H9 (cell line): Measurements from ENCODE around the gene ZNF488. TPM values are rescaled to one million over a fixed set of nuclear protein-coding genes. Genes with fewer than 3 reads are reported as not detected.

Experiments used
- DNase-seq: peaks from one replicate; pipeline ENCODE4 v3.0.0-alpha.2; 2017
- H2AFZ ChIP-seq: one replicate; pipeline ENCODE4 v1.6.1; 2013; ENCODE audit warnings: mild to moderate bottlenecking, low read length, control low read depth, moderate library complexity
- H2AK5ac ChIP-seq: 2 replicates; pipeline ENCODE4 v1.6.1; 2013; ENCODE audit warnings: low read length, control low read depth, mixed read lengths; ENCODE audit not compliant: insufficient read length
- H2BK120ac ChIP-seq: one replicate; pipeline ENCODE4 v1.6.1; 2013; ENCODE audit warnings: low read depth, mild to moderate bottlenecking, low read length, control low read depth, inconsistent platforms; ENCODE audit not compliant: poor library complexity, severe bottlenecking
- H2BK12ac ChIP-seq: 2 replicates; pipeline ENCODE4 v1.6.1; 2013; ENCODE audit warnings: low read length, control low read depth, mixed read lengths, low read depth; ENCODE audit not compliant: insufficient read length
- H2BK15ac ChIP-seq: 2 replicates; pipeline ENCODE4 v1.6.1; 2013; ENCODE audit warnings: low read depth, low read length, control low read depth
- H2BK20ac ChIP-seq: one replicate; pipeline ENCODE4 v1.6.1; 2013; ENCODE audit warnings: low read depth, mild to moderate bottlenecking, low read length, control low read depth, inconsistent platforms; ENCODE audit not compliant: poor library complexity, severe bottlenecking
- H2BK5ac ChIP-seq: 2 replicates; pipeline ENCODE4 v1.6.1; 2013; ENCODE audit warnings: low read length, control low read depth, mixed read lengths; ENCODE audit not compliant: insufficient read length
- H3K14ac ChIP-seq: 2 replicates; pipeline ENCODE4 v1.6.1; 2013; ENCODE audit warnings: low read length, control low read depth; ENCODE audit not compliant: insufficient read depth
- H3K18ac ChIP-seq: 2 replicates; pipeline ENCODE4 v1.6.1; 2013; ENCODE audit warnings: low read depth, mild to moderate bottlenecking, mixed read lengths, low read length, control low read depth; ENCODE audit not compliant: insufficient read length
- H3K23ac ChIP-seq: 2 replicates; pipeline ENCODE4 v1.6.1; 2013; ENCODE audit warnings: low read length, control low read depth, mixed read lengths, low read depth; ENCODE audit not compliant: insufficient read length
- H3K23me2 ChIP-seq: 2 replicates; pipeline ENCODE4 v1.6.1; 2013; ENCODE audit warnings: low read depth, mild to moderate bottlenecking, mixed read lengths, low read length, control low read depth; ENCODE audit not compliant: insufficient read length, poor library complexity, severe bottlenecking
- H3K27ac ChIP-seq: 2 replicates; pipeline ENCODE4 v1.5.1; 2013; ENCODE audit warnings: low read length, control low read depth, mixed read lengths, low read depth; ENCODE audit not compliant: insufficient read length
- H3K27me3 ChIP-seq: 2 replicates; pipeline ENCODE4 v1.6.1; 2013; ENCODE audit warnings: low read length, control low read depth, inconsistent platforms; ENCODE audit not compliant: insufficient read depth
- H3K4ac ChIP-seq: 2 replicates; pipeline ENCODE4 v1.6.1; 2013; ENCODE audit warnings: low read depth, mild to moderate bottlenecking, control low read depth, inconsistent platforms, low read length, moderate library complexity
- H3K4me1 ChIP-seq: 2 replicates; pipeline ENCODE4 v1.6.1; 2013; ENCODE audit warnings: low read length, control low read depth, inconsistent platforms; ENCODE audit not compliant: insufficient read depth
- H3K4me2 ChIP-seq: 2 replicates; pipeline ENCODE4 v1.6.1; 2013; ENCODE audit warnings: low read length, control low read depth, mixed read lengths; ENCODE audit not compliant: insufficient read length, insufficient read depth
- H3K56ac ChIP-seq: 2 replicates; pipeline ENCODE4 v1.6.1; 2013; ENCODE audit warnings: low read depth, mild to moderate bottlenecking, mixed read lengths, low read length, control low read depth; ENCODE audit not compliant: insufficient read length
- H3K79me1 ChIP-seq: 2 replicates; pipeline ENCODE4 v1.6.1; 2013; ENCODE audit warnings: low read depth, mild to moderate bottlenecking, moderate library complexity, low read length, control low read depth, inconsistent platforms; ENCODE audit not compliant: insufficient read depth, poor library complexity, severe bottlenecking
- H3K79me2 ChIP-seq: 2 replicates; pipeline ENCODE4 v1.6.1; 2013; ENCODE audit warnings: low read length, control low read depth, inconsistent platforms; ENCODE audit not compliant: insufficient read depth
- H3K9ac ChIP-seq: 2 replicates; pipeline ENCODE4 v1.6.1; 2013; ENCODE audit warnings: low read length, control low read depth, mixed read lengths; ENCODE audit not compliant: insufficient read length; ENCODE audit errors: extremely low read depth
- H3K9me3 ChIP-seq: one replicate; pipeline ENCODE4 v1.6.1; 2013; ENCODE audit warnings: low read depth, low read length, inconsistent platforms; ENCODE audit not compliant: control insufficient read depth
- H3T11ph ChIP-seq: one replicate; pipeline ENCODE4 v1.6.1; 2013; ENCODE audit warnings: mild to moderate bottlenecking, low read length, control low read depth, inconsistent platforms
- H4K20me1 ChIP-seq: one replicate; pipeline ENCODE4 v1.6.1; 2013; ENCODE audit not compliant: control insufficient read depth, insufficient read length, insufficient read depth
- H4K5ac ChIP-seq: 2 replicates; pipeline ENCODE4 v1.6.1; 2013; ENCODE audit warnings: low read depth, mild to moderate bottlenecking, mixed read lengths, low read length, control low read depth; ENCODE audit not compliant: insufficient read length
- H4K8ac ChIP-seq: replicated peaks from 2 replicates; pipeline ENCODE4 v1.6.1; 2013; ENCODE audit warnings: low read length, control low read depth, mixed read lengths, low read depth; ENCODE audit not compliant: insufficient read length
- H4K91ac ChIP-seq: 2 replicates; pipeline ENCODE4 v1.6.1; 2013; ENCODE audit warnings: low read depth, mild to moderate bottlenecking, moderate library complexity, mixed read lengths, low read length, control low read depth; ENCODE audit not compliant: insufficient read length
- H3K27ac Mint-ChIP-seq, 3 experiments: 2 replicates in 2 of 3; 3 replicates in 1 of 3; pipeline ENCODE4 v1.8.0; 2020 to 2021; ENCODE audit warnings: mixed read lengths in 3 of 3, mild to moderate bottlenecking in 1 of 3, moderate library complexity in 1 of 3
- H3K27me3 Mint-ChIP-seq: 2 replicates; pipeline ENCODE4 v1.8.0; 2021; ENCODE audit warnings: low read depth, mild to moderate bottlenecking, moderate library complexity, mixed read lengths
- H3K36me3 Mint-ChIP-seq, 3 experiments: 2 replicates in 2 of 3; 3 replicates in 1 of 3; pipeline ENCODE4 v1.8.0; 2020 to 2021; ENCODE audit warnings: low read depth in 3 of 3, mixed read lengths in 3 of 3; ENCODE audit not compliant: insufficient read depth in 1 of 3
- H3K4me1 Mint-ChIP-seq, 2 experiments: 2 replicates each; pipeline ENCODE4 v1.8.0; 2020; ENCODE audit warnings: mixed read lengths in 2 of 2
- H3K4me3 Mint-ChIP-seq, 2 experiments: 2 replicates in 1 of 2; 3 replicates in 1 of 2; pipeline ENCODE4 v1.8.0; 2020 to 2021; ENCODE audit warnings: mild to moderate bottlenecking in 2 of 2, mixed read lengths in 2 of 2, moderate library complexity in 1 of 2
- H3K9me3 Mint-ChIP-seq, 2 experiments: 2 replicates in 1 of 2; 3 replicates in 1 of 2; pipeline ENCODE4 v1.8.0; 2020; ENCODE audit warnings: mild to moderate bottlenecking in 2 of 2, mixed read lengths in 2 of 2, moderate library complexity in 1 of 2
- WGBS: extraction: QIAGEN DNeasy Blood & Tissue Kit; methylation state at CpG from one replicate; pipeline ENCODE4 v1.1.7; 2013; ENCODE audit warnings: missing lambda C conversion rate, low lambda C conversion rate, mixed read lengths; ENCODE audit not compliant: insufficient read length; ENCODE audit errors: extremely low coverage; 5-methylcytosine and 5-hydroxymethylcytosine counted together
- total RNA-seq: library from RNA; stranded (reverse); gene quantifications from 2 replicates; pipeline ENCODE4 v1.2.1, GENCODE V29; 2021
- TF ChIP-seq, protein P1 (sequence below): fragments of 200-600 bp; sonication (generic); conservative IDR thresholded peaks from 3 replicates; pipeline ENCODE4 v1.8.0; 2021; ENCODE audit warnings: antibody characterized with exemption, mild to moderate bottlenecking

Gene ZNF488
- total RNA-seq, 1 experiment from 2014 or later = 2.9 TPM

DNA sequence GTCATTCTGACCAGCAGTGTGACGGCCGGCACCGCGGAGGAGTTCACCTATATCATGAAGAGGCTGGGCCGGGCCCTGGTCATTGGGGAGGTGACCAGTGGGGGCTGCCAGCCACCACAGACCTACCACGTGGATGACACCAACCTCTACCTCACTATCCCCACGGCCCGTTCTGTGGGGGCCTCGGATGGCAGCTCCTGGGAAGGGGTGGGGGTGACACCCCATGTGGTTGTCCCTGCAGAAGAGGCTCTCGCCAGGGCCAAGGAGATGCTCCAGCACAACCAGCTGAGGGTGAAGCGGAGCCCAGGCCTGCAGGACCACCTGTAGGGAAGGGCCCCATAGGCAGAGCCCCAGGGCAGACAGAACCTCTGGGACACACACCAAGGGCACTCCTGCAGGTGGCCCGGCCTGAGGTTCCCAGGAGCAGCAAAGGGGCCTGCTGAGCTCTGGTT, 26.9 kb downstream of the ZNF488 start:
- H4K91ac ChIP-seq = no peak overlapping the region
- H4K5ac ChIP-seq = no peak overlapping the region
- H3K4me1 Mint-ChIP-seq = peaks cover 5 to 10% of the 10 kb centered on the region in 2 experiments; a peak in 3 of 4 replicates
- H2BK12ac ChIP-seq = no peak overlapping the region
- H3K27ac ChIP-seq = no peak overlapping the region
- H3K9me3 ChIP-seq = no peaks in the 10 kb centered on the region
- no peak for DNase-seq
- TF ChIP-seq, protein P1, sequence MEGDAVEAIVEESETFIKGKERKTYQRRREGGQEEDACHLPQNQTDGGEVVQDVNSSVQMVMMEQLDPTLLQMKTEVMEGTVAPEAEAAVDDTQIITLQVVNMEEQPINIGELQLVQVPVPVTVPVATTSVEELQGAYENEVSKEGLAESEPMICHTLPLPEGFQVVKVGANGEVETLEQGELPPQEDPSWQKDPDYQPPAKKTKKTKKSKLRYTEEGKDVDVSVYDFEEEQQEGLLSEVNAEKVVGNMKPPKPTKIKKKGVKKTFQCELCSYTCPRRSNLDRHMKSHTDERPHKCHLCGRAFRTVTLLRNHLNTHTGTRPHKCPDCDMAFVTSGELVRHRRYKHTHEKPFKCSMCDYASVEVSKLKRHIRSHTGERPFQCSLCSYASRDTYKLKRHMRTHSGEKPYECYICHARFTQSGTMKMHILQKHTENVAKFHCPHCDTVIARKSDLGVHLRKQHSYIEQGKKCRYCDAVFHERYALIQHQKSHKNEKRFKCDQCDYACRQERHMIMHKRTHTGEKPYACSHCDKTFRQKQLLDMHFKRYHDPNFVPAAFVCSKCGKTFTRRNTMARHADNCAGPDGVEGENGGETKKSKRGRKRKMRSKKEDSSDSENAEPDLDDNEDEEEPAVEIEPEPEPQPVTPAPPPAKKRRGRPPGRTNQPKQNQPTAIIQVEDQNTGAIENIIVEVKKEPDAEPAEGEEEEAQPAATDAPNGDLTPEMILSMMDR = no peak
- H4K20me1 ChIP-seq = no peaks in the 10 kb centered on the region
- no peaks in the 10 kb centered on the region; the same call in 1 of the 2 replicates for H3K27me3 Mint-ChIP-seq
- H3K23me2 ChIP-seq = no peaks in the 10 kb centered on the region
- H3K4me1 ChIP-seq = no peaks in the 10 kb centered on the region
- H3K27me3 ChIP-seq = no peaks in the 10 kb centered on the region
- no peak overlapping the region for H3K4me2 ChIP-seq
- H3K9me3 Mint-ChIP-seq = no peaks in the 10 kb centered on the region
- no peak overlapping the region for H3K14ac ChIP-seq
- no peak overlapping the region for H3K9ac ChIP-seq
- no peak overlapping the region for H3T11ph ChIP-seq
- no peak overlapping the region for H3K27ac Mint-ChIP-seq
- H3K36me3 Mint-ChIP-seq = no peaks in the 10 kb centered on the region
- H2AFZ ChIP-seq = no peak overlapping the region
- no peak overlapping the region for H3K4me3 Mint-ChIP-seq
- no peak overlapping the region for H4K8ac ChIP-seq
- H3K4ac ChIP-seq = no peak overlapping the region
- H3K79me2 ChIP-seq = no peaks in the 10 kb centered on the region
- H2AK5ac ChIP-seq = no peak overlapping the region
- no peak overlapping the region for H3K18ac ChIP-seq
- no peak overlapping the region for H2BK120ac ChIP-seq
- no peaks in the 10 kb centered on the region for H3K79me1 ChIP-seq
- H2BK20ac ChIP-seq = no peak overlapping the region
- H3K23ac ChIP-seq = no peak overlapping the region
- no peak overlapping the region for H2BK5ac ChIP-seq
- H2BK15ac ChIP-seq = no peak overlapping the region
- H3K56ac ChIP-seq = no peak overlapping the region
- no CpG with 5 or more reads among the region's 12 CpGs for WGBS
